HL-60 (cell line): Measurements from ENCODE around the gene FZR1.

ENCODE experiments used
- DNase-seq, 2 experiments: peaks; one replicate each; pipeline ENCODE4 v3.0.0-alpha.2; 2010 to 2020; ENCODE audit warnings: low read depth in 1 of 2, low spot score in 1 of 2
- H3K27ac ChIP-seq: fragments of 250-450 bp; sonication (Bioruptor Pico); replicated peaks from 2 replicates; pipeline ENCODE4 v1.5.1; 2020; ENCODE audit warnings: mild to moderate bottlenecking, moderate library complexity
- H3K27me3 ChIP-seq: fragments of 250-450 bp; sonication (Bioruptor Pico); 2 replicates; pipeline ENCODE4 v1.5.1; 2021; ENCODE audit warnings: mild to moderate bottlenecking, moderate library complexity; ENCODE audit not compliant: insufficient read depth, poor library complexity, severe bottlenecking
- H3K4me3 ChIP-seq: replicated peaks from 2 replicates; pipeline ENCODE4 v1.5.1; 2011; ENCODE audit warnings: mild to moderate bottlenecking, control low read depth, low read length; ENCODE audit not compliant: insufficient read depth
- CTCF ChIP-seq: IDR thresholded peaks from one replicate; pipeline ENCODE4 v1.5.1; 2011; ENCODE audit warnings: low read length, control low read depth, inconsistent platforms; ENCODE audit not compliant: insufficient read depth
- GABPA ChIP-seq: IDR thresholded peaks from 2 replicates; pipeline ENCODE4 v1.6.1; 2012; ENCODE audit warnings: low read depth
- POLR2AphosphoS5 ChIP-seq: IDR thresholded peaks from 2 replicates; pipeline ENCODE4 v1.6.1; 2012; ENCODE audit warnings: low read depth
- SPI1 ChIP-seq: IDR thresholded peaks from 2 replicates; pipeline ENCODE4 v1.6.1; 2012; ENCODE audit warnings: low read depth, mild to moderate bottlenecking, borderline replicate concordance
- TF ChIP-seq, protein P1 (sequence below): IDR thresholded peaks from 2 replicates; pipeline ENCODE4 v1.6.1; 2012; ENCODE audit warnings: low read depth; ENCODE audit not compliant: insufficient replicate concordance

FZR1 gene

GRCh38 chr19:3511506-3512251 is 5.6 kb downstream of the FZR1 start:
- H3K27me3 ChIP-seq, result no peaks in the 10 kb centered on the region
- TF ChIP-seq CTCF, result no peak
- TF ChIP-seq, protein P1, sequence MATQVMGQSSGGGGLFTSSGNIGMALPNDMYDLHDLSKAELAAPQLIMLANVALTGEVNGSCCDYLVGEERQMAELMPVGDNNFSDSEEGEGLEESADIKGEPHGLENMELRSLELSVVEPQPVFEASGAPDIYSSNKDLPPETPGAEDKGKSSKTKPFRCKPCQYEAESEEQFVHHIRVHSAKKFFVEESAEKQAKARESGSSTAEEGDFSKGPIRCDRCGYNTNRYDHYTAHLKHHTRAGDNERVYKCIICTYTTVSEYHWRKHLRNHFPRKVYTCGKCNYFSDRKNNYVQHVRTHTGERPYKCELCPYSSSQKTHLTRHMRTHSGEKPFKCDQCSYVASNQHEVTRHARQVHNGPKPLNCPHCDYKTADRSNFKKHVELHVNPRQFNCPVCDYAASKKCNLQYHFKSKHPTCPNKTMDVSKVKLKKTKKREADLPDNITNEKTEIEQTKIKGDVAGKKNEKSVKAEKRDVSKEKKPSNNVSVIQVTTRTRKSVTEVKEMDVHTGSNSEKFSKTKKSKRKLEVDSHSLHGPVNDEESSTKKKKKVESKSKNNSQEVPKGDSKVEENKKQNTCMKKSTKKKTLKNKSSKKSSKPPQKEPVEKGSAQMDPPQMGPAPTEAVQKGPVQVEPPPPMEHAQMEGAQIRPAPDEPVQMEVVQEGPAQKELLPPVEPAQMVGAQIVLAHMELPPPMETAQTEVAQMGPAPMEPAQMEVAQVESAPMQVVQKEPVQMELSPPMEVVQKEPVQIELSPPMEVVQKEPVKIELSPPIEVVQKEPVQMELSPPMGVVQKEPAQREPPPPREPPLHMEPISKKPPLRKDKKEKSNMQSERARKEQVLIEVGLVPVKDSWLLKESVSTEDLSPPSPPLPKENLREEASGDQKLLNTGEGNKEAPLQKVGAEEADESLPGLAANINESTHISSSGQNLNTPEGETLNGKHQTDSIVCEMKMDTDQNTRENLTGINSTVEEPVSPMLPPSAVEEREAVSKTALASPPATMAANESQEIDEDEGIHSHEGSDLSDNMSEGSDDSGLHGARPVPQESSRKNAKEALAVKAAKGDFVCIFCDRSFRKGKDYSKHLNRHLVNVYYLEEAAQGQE, result no peak
- no peak for TF ChIP-seq GABPA
- no peak for TF ChIP-seq POLR2AphosphoS5
- TF ChIP-seq SPI1, result no peak
- no peak for DNase-seq
- no peak overlapping the region for H3K27ac ChIP-seq
- H3K4me3 ChIP-seq, result no peak overlapping the region

DNA sequence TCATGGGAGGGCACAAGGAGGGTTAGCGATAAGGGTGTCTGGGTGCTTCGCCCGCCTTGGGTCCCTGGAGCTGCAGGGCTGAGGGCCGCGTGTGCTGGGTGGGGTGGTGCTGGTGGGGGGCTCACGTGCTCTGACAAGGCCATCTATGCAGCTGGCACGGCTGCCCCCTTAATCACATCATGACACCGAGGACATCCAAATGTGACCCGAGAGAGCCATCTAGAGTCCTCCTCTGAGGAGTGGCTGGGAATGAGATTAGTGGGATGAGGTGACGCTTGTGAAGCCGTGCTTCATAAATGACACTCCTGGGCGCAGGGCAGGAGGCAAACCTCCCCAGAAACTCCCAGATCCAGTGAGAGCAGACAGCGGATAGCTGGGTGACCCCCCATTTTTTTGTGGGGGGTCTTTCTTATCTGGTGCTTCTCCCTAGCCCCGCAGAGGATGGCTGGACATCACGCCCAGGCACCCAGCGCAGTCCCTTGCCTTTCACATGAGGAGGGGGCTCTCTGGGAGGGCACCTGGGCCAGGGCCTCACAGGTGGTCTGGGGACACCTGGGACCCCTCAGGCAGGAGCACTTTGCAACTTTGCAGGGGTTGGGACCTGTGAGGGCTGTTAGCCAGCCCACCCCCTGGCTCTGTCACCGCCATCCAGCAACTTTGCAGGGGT is 6.6 kb downstream of the FZR1 start:
- no peak overlapping the region for H3K27ac ChIP-seq
- no peaks in the 10 kb centered on the region for H3K27me3 ChIP-seq
- DNase-seq, result no peak
- no peak for TF ChIP-seq SPI1
- no peak overlapping the region for H3K4me3 ChIP-seq

- Histone ChIP-seq H3K27ac (no peak overlapping the region), H3K4me3 (no peak overlapping the region), H3K27me3 (no peaks in the 10 kb centered on the region)
- TF ChIP-seq, protein P1, result no peak
- no peak for TF ChIP-seq CTCF
- no peak for TF ChIP-seq SPI1
- no peak for TF ChIP-seq POLR2AphosphoS5
- no peak for TF ChIP-seq GABPA
- no peak for DNase-seq
Observed at GRCh38 chr19:3513229-3514140, 7.4 kb downstream of the FZR1 start.

GRCh38 chr19:3514930-3515329 is 8.8 kb downstream of the FZR1 start:
- no peak overlapping the region for H3K4me3 ChIP-seq
- H3K27me3 ChIP-seq, result no peaks in the 10 kb centered on the region
- TF ChIP-seq SPI1 (no peak), POLR2AphosphoS5 (no peak)
- TF ChIP-seq, protein P1, result no peak
- no peak for DNase-seq
- no peak overlapping the region for H3K27ac ChIP-seq
